ENCODE results near the gene ZNF133.

- TF ChIP-seq, protein P1, sequence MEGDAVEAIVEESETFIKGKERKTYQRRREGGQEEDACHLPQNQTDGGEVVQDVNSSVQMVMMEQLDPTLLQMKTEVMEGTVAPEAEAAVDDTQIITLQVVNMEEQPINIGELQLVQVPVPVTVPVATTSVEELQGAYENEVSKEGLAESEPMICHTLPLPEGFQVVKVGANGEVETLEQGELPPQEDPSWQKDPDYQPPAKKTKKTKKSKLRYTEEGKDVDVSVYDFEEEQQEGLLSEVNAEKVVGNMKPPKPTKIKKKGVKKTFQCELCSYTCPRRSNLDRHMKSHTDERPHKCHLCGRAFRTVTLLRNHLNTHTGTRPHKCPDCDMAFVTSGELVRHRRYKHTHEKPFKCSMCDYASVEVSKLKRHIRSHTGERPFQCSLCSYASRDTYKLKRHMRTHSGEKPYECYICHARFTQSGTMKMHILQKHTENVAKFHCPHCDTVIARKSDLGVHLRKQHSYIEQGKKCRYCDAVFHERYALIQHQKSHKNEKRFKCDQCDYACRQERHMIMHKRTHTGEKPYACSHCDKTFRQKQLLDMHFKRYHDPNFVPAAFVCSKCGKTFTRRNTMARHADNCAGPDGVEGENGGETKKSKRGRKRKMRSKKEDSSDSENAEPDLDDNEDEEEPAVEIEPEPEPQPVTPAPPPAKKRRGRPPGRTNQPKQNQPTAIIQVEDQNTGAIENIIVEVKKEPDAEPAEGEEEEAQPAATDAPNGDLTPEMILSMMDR (IDR thresholded peaks at IDR 0.05; ENCODE audit: low read depth, low read length) = peak; percentile 95
- TF ChIP-seq EZH2phosphoT487 (IDR thresholded peaks at IDR 0.05; ENCODE audit: low read depth) = no peak
Observed at GRCh38 chr20:18276821-18277220, 11.5 kb upstream of the ZNF133 start.
